GM21619 (cell line): Measurements from ENCODE around the gene DNAJA4.
"Not testable (repeated sequence)": the region's sequence is repeated elsewhere in the genome, so short reads cannot be mapped to it uniquely, and the experiment has no call there.

Experiments
- ATAC-seq: cut with Tn5 transposase; IDR thresholded peaks from one replicate; pipeline ENCODE4 v1.9.1; 2021; ENCODE audit not compliant: unreplicated experiment

Gene DNAJA4

GRCh38 chr15:78243491-78243941 lies 20.8 kb upstream of the DNAJA4 start:
- no peak for ATAC-seq

GRCh38 chr15:78244101-78244500 lies 20.3 kb upstream of the DNAJA4 start:
- ATAC-seq = no peak

GRCh38 chr15:78244893-78245292 lies 19.5 kb upstream of the DNAJA4 start:
- ATAC-seq = no peak

GRCh38 chr15:78245392-78245791 lies 19.0 kb upstream of the DNAJA4 start:
- ATAC-seq = not testable (repeated sequence)

- ATAC-seq = not testable (repeated sequence)
These were observed 18.3 kb upstream of the DNAJA4 start for GRCh38 chr15:78245976-78246620.

- ATAC-seq = no peak
These were observed 16.5 kb upstream of the DNAJA4 start for GRCh38 chr15:78247911-78248310.

- ATAC-seq = no peak
These were observed 15.2 kb upstream of the DNAJA4 start for GRCh38 chr15:78249131-78249530.

GRCh38 chr15:78251136-78251535 lies 13.2 kb upstream of the DNAJA4 start:
- no peak for ATAC-seq

- ATAC-seq = no peak
These were observed 8.8 kb upstream of the DNAJA4 start for GRCh38 chr15:78255421-78256043.

- no peak for ATAC-seq
These were observed 8.3 kb upstream of the DNAJA4 start for GRCh38 chr15:78256044-78256437.

GRCh38 chr15:78257681-78258080 lies 6.7 kb upstream of the DNAJA4 start:
- ATAC-seq = no peak

- no peak for ATAC-seq
These were observed 5.1 kb upstream of the DNAJA4 start for GRCh38 chr15:78259232-78259631.

- ATAC-seq = no peak
These were observed 3.9 kb upstream of the DNAJA4 start for GRCh38 chr15:78260489-78260888.

- no peak for ATAC-seq
These were observed 3.3 kb upstream of the DNAJA4 start for GRCh38 chr15:78261062-78261461.

GRCh38 chr15:78263351-78263781 lies 996 bp upstream of the DNAJA4 start:
- ATAC-seq = no peak

GRCh38 chr15:78263907-78264303 lies 457 bp upstream of the DNAJA4 start:
- no peak for ATAC-seq

- no peak for ATAC-seq
These were observed 737 bp downstream of the DNAJA4 start for GRCh38 chr15:78265137-78265460.

GRCh38 chr15:78265752-78266224 lies 1.4 kb downstream of the DNAJA4 start:
- no peak for ATAC-seq

- ATAC-seq = no peak
These were observed 1.9 kb downstream of the DNAJA4 start for GRCh38 chr15:78266229-78266628.

GRCh38 chr15:78266806-78267205 lies 2.4 kb downstream of the DNAJA4 start:
- ATAC-seq = no peak

- no peak for ATAC-seq
These were observed 8.0 kb downstream of the DNAJA4 start for GRCh38 chr15:78272316-78272715.

- ATAC-seq = no peak
These were observed 8.4 kb downstream of the DNAJA4 start for GRCh38 chr15:78272776-78273175.

GRCh38 chr15:78274994-78275393 lies 10.6 kb downstream of the DNAJA4 start:
- no peak for ATAC-seq
